EL (cell line): ENCODE results near the gene CALN1.

Experiments used
- DNase-seq: peaks from one replicate; pipeline ENCODE4 v3.0.0-alpha.2; 2016

Gene CALN1

DNA sequence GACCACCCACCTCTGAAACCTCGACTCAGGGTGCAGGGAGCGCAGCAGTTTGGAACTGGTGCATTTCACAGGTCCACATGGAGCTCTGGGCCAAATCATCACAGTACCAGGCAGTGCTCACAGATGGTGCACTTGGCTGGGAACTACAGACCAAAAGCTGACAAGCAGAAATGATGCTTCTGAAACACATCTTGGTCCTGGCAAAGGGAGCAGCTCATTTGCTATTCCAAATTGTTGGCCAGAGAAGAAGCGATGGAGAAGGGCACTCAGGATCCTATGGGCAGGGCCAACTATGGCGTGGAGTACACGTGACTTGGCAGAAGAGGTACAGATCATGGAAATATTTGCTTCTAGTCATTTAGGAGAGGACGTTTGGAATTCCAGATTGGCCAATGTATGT is 383.9 kb downstream of the CALN1 start:
- DNase-seq = no peak

DNA sequence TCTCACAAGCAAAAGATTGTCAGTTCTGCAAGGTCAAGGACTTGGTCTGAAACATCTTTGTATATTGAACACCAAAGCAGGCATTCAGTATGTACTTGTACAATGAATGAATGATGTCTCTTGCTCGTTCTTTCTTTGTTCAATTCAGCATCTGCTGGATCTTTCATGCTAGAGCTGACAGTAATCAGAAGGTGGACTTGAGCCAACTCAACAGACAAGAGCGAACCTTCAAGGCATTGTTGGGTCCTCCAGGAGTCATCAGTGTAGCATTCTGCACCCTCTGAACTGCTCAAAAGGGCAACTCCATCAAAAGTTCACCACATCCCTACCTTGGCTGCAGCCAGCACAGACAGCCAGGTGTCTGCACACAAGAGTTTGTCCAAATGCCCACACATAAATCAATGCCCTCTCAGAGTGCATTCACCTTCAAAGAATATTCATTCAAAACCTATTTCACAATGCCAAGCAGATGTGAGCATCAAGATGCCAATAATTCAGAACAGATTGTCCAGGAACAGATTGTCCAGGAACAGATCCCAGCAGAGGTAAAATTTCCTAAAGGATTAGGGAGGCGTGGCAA is 386.7 kb downstream of the CALN1 start:
- no peak for DNase-seq

DNA sequence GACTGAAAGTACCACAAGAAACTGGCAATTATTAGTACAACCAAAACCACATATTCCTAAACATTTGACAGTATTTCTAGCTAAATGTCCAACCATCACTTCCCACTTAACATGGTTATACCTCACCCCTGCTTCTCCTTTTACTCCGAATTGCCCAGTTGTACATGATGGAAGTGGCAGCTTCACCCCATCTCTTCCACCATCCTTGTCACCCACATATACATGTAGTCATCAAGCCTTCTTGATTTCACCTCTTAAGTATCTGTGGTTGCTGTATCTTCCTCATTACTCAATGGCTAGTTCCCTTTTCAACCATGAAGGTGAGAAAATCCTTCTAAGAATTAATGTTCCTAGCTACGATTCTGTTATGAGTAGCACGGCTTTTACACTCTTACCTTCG is 388.2 kb downstream of the CALN1 start:
- DNase-seq = no peak

DNA sequence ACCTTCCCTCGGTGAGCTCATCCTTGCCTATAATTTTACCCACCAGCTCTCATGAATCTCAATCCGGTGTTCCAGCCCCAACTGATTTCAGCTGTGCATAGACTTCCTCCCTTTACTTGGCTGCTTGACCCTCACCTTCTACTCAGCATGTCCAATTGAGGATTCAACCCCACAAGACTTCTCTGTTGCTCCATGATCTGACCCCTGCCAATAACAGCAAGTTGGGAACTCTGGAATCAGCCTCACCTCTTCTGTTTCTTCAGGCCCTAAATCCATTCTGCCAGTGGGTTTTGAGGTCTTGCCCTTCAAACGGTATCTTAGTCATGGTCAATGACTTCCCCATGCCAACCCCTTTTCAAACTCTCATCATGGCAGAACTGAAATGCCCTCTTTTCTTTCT is 390.4 kb downstream of the CALN1 start:
- DNase-seq = no peak

DNA sequence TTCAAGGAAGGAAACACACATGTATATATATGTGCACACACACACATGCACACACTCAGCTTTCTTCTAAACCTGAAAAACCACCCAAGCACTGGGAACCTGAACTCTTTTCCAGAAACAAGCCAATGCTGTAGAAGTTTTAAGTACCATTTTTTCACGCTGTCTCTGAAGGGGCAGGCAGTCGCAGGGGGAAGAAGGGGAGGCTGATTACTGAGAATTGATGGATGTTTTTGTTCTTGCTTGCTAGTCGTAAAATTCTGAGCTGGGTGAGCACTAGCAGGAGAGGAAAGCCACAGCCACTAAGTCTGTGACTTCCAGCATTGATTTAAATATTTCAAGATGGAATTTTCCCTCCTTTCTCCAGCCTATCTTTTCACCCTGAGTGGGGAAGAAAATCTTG is 391.8 kb downstream of the CALN1 start:
- DNase-seq = no peak

DNA sequence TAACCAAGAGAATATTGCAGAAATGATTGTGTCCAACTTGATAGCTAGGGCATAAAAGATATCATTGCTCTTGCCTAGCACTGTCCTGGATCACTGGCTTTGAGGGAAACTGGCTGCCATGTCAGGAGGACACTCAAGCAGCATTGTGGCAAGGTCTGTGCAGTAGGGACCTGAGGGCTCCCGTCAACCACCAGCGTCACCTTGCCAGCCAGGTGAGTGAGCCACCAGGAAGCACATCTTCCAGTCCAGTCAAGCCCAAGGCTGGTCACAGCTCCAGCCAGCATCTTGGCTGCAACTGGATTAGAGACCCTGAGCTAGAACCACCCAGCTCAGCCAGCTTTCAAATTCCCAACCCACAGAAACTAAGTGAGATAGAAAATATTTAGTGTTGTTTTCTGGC is 392.7 kb downstream of the CALN1 start:
- no peak for DNase-seq

DNA sequence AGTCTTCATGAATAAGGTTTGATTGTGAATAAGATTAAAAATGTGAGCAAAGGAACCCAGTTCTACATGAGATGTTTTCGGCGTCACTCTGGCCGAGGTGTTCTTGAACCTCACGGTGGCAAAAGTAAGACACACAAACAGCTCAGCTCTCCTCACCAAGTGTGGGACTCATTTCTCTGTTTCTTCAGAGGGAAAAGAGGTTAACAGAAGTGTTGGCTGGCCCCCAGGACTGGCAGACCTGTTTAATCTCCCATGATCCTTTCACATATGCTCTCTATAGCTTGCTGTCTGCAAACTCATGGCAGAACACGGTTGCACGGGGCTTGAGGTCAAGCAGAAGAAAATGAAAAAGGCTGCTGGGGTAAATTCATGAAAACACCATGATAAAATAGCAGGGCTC is 394.4 kb downstream of the CALN1 start:
- no peak for DNase-seq

DNA sequence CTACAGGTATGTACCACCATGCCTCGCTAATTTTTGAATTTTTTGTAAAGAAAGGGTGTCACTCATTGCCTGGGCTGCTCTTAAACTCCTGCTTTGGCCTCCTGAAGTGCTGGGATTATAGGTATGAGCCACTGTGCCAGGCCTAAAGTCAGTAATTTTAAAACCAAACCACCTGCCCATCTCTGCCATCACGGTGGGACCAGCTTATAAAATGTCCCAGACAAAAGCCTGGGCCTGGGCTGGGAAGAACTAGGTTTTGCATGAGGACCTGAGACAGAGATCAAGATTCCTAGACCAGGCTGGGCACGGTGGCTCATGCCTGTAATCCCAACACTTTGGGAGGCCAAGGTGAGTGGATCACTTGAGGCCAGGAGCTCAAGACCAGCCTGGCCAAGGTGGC is 395.6 kb downstream of the CALN1 start:
- no peak for DNase-seq

DNA sequence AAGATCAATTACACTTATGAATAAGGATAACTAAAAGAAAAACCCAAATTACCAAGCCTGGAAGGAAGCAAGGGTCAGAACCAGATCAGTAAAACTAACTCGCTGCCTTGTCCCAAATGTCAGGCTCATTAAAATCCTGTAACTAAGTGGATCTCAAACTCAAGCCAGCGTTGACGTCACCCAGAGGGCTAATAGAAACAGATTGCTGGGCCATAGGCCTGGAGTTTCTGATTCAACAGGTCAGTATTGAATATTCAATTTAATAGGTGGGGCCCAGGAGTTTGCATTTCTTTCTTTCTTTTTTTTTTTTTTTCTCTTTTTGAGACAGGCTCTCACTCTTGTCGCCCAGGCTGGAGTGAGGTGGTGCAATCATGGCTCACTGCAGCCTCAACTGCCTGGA is 397.0 kb downstream of the CALN1 start:
- no peak for DNase-seq

DNA sequence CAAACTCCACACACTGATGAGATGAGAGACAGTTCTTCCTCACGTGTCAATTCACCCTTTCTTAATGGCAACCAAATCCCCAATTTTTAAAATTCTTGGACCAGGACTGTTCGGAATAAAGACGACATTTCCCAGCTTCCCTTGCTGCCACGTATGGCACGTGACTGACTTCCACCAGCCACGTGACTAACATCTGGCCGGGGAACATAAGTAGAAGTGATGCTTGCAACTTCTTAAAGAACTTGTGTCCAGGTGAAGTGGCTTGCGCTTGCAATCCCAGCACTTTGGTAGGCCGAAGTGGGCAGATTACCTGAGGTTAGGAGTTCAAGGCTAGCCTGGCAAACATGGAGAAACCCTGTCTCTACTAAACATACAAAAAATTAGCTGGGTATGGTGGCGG is 405.1 kb downstream of the CALN1 start:
- no peak for DNase-seq

DNA sequence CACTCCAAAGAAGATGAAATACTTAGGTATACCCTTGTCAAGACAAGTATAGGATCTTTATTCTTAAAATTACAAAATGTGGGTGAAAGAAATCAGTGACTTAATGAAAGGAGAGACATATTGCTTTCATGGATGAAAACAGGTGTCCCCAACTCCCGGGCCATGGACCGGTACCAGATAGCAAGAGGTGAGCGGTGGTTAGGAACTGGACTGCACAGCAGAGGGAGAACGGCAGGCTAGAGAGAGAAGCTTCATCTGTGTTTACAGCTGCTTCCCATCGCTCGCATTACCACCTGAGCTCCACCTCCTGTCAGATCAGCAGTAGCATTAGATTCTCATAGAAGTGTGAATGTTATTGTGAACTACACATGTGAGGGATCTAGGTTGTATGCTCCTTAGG is 408.9 kb downstream of the CALN1 start:
- DNase-seq = no peak

DNA sequence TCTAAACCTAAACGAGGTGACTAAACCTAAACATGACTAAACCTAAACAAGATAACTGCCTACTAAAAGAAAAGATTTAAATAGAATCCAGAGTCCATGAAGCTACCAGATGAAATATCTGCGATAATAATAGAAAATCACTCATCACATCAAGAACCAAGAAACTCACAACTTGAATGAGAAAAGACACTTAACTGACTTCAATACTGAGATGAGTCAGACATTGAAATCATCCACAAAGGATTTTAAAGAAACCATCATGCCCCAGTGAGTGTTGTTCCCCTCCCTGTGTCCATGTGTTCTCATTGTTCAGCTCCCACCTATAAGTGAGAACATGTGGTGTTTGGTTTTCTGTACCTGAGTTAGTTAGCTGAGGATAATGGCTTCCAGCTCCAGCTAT is 416.0 kb downstream of the CALN1 start:
- no peak for DNase-seq

DNA sequence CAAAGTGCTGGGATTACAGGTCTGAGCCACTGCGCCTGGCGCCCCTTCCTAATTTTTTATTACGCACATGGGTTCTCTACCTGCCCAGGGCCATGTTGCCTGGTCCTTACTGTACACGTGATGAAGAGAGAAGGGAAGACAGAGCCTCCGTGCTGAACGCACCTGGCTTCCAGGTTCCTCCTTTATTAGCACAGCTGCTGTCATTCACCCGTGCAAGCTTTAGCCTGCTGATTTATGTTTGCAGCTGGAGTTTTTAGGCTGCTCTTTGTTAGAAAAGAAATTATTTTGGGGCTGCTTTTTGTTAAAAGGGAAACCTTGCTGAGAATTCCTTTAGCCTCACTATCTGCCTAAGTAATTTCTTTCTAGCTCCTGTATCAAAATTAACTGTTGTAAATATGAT is 417.0 kb downstream of the CALN1 start:
- no peak for DNase-seq

DNA sequence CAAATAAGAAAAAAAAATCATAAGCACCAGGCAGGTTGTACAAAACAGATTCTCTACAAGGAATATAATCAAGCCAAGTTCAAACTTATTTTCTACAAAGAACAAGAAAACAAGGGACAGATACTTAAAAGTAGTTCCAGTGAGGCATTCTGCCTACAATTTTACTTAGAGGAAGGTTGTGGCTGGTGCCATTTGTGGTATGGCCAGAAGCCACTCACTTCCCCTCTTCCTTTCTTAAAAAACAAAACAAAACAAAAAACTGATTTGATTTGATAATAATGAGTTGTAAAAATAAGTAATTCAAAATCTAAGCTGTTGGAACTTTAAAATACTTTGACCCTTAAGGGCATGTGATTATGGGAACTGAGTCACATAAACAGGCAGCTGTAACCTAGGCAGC is 420.6 kb downstream of the CALN1 start:
- no peak for DNase-seq

DNA sequence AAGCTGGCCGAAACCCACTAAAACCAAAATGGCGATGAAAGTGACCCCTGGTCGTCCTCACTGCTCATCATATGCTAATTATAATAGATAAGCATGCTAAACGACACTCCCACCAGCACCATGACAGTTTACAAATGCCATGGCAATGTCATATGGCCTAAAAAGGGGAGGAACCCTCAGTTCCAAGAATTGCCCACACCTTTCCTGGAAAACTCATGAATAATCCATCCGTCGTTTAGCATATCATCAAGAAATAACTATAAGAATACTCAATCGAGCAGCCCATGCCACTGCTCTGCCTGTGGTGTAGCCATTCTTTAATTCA is 422.0 kb downstream of the CALN1 start:
- no peak for DNase-seq

DNA sequence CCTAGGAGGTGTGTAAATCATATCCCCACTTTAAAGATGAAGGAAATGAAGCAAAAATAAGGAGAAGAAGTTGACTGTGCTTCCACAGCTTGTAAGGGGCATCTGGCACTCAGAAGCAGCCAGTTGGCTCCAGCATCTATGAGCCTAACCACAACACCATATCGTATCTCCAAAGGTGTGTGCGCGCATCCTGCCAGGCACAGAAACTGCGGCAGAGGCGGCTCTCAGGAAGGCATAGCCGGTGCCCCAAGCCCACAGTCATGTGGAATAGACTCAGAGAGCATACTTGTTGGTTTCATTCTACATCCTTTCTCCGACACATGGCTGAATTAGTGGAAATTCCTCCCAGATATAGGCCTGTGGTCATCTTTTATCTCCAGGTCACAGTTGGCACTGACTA is 423.9 kb downstream of the CALN1 start:
- DNase-seq = no peak

DNA sequence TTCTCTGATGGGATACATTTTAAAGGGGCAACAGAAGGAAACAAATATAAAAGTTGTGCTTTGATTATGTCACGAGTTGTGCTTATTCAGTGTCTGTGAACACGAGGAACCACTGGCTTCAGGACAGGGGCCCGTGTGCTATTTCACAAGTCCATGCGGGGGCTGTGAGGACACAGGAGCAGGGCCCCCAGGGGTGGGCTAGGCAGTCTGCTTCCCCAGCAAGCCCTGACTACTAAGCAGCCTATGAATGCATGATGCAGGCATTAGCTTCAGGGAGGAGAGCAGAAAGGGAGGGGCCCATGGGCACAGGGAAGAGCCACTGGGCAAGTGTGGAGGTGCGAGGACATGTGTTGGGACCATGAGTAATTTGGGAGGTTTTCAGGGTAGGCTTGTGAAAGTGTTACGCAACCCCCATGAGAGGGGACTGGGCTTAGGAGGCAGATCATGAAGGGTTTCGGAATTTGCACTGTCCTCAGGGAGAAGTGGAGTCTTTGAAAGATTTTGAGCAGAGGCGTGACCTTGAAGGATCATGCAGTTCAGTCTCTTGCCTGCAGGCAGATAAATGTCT is 424.9 kb downstream of the CALN1 start:
- no peak for DNase-seq

DNA sequence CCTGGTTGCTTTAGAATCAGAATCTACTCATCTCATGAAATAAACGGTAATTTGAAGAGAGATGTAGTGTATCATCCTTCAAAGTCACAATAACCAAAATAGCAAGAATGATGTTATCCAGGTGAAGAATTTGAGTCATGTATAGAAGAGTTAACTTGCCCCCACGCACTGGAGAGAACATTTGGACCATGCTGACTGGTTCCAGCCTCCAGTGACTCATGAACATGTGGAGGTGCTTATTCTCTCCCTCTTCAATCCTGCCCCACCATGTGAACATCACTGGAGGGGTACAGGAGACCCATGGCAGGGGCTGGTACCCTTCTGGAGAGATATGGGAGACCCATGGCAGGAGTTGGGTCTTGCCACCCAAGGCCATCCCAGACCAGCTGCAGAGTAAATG is 427.8 kb downstream of the CALN1 start:
- no peak for DNase-seq

DNA sequence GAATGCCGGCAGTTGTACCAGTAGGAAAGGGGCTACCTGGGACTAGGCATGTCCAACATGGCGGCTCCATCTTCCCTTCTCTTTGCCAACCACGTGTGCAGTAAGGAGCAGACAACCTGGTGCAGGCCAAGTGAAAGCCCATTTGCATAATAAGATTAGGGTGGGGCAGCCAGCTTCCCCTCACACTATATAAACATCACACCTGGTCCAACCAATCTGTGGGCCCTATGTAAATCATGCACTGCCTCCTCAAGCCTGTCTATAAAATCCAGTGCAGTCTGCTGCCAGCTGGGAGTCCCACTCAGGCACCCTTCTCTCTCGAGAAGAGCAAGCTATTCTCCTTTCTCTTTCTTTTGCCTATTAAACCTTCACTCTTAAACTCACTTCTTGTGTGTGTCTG is 429.3 kb downstream of the CALN1 start:
- no peak for DNase-seq

DNA sequence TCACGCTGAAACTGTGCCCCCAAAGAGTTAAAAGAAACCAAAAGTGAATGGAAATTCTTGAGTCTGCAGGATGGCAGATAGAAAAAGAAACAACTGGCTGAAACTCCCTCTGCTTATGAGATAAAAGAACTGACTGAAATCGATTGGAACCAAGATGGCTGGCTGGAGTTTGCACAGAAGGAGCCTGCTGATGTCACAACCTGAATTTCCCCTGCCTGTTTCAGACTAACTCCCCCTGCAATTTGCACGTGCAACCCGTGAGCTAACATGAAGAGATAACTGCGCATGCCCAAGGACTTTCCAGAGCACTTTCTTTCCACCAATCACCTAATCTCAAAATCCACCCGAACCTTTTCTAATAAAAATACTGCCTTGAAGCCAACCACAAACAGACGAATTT is 435.5 kb downstream of the CALN1 start:
- no peak for DNase-seq

DNA sequence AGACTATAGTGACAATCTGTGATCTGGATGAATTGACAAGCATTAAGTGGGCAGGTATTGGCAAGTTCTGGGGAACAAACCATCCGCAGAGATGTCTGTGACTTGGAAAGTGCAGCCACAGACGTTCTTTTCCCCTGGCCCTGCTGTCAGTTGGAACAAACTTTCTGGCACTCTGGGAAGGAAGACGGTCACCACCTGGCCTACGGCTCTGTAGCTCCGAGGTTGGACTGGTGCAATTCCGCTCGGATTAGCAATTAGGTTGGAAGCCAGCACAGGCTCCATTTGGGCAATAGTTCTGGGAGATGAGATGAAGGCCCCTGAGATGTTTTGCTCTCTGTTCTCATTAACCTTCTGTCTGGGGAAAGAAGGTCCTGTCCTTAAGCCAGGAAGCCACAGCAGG is 437.5 kb downstream of the CALN1 start:
- no peak for DNase-seq

DNA sequence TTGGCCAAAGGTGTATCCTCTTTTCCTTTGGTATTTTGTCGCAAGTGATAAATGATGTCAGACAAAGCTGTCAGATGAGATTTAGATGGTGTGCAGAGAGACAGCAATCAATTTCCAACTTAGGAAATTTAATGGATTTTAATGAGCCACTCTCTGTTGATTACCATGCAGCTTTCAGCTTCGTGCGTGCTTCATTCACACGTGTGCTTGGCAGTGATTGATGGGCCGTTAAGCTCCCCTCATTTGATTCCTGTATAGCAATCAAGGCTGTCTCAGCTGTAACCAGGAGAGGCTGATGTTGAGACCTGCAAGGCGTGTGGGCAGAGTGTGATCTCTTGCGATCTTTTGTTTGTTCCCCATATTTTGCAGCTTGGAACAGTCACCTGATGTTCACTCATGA is 439.6 kb downstream of the CALN1 start:
- no peak for DNase-seq

DNA sequence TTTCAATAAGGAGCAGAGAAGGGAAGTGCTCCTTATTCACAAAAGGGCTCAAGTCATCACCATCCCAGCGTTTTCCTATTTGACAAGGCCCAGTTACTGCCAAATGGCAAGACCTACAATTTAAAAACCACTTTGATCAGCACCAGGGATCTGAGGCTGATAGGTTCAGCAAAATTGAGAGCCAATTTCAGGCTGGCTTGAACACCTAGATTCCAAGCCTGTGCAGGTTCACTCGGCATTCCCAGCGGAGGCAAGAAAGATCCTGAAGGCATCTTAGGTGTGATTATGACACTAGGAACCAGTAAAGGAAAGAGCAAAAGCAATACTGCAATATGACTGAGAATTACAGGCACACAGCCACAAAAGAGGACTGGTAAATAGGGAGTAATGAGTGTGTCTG is 441.4 kb downstream of the CALN1 start:
- DNase-seq = no peak

DNA sequence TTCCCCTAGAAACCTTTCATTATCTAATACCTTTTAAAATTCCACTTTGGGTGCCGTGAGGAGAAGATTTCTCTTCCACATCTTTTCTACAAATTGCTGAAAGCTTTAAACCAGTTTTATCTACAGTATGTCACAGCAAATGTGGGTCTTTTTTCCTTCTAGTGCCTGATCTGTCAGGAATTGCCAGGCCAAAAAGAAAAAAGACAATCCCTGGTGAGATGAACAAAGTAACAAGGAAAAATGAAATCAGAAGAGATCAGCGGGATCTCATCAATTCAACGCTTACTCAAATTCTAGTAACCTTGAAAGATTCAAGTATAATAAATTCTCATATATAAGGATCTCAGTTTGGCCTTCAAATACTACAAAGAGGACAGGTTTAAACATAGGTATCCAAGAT is 449.5 kb downstream of the CALN1 start:
- no peak for DNase-seq

DNA sequence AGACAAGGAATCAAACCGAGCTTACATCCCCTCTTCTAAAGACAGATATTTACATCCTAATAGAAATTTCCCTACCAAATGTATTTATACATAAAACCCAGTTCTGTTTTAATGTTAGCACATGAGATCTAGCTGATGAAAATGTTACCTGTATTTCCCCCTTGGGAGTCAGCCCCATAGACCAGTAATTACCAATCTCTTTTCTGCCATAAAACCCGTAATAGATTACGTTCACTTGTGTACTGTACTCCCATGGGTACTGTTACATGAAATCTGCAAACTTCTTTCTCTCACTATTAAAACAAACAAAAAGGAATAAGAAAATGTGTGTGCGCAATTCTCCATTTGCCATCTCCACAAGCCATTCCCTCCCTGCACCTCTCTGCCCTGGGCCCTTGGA is 450.9 kb downstream of the CALN1 start:
- no peak for DNase-seq

DNA sequence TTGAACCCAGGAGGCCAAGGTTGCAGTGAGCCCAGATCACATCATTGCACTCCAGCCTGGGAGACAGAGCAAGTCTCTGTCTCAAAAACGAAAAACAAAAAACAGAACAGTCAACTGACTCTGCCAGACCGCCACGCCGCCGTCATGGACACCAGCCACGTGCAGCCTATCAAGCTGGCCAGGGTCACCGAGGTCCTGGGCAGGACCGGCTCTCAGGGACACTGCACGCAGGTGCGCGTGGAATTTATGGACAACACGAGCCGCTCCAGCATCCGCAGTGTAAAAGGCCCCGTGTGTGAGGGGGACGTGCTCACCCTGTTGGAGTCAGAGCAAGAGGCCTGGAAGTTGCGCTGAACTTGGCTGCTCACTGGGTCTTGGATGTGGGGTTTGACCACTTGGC is 470.0 kb downstream of the CALN1 start:
- DNase-seq = no peak
